Testis (tissue), 2 donors: Measurements from ENCODE around the gene RAPGEF5.

Experiments used
- CTCF ChIP-seq, 3 experiments: fragments of 450-650 bp in 2 of 3; fragments of 200-600 bp in 1 of 3; sonication (generic) in 1 of 3; IDR thresholded peaks; one replicate each; pipeline ENCODE4 v1.5.1; 2016 to 2019; ENCODE audit warnings: antibody characterized with exemption in 3 of 3, mild to moderate bottlenecking in 2 of 3, moderate library complexity in 1 of 3
- POLR2A ChIP-seq: fragments of 450-650 bp; IDR thresholded peaks from one replicate; pipeline ENCODE4 v1.6.1; 2017; ENCODE audit warnings: antibody characterized with exemption, mild to moderate bottlenecking, moderate library complexity

GRCh38 chr7:22183522-22184280 is 173.3 kb downstream of the RAPGEF5 start:
- TF ChIP-seq CTCF (IDR thresholded peaks at IDR 0.05) = no peak
- no peak for TF ChIP-seq POLR2A
